BLaER1 treated with 17β-estradiol and CSF1 and Interleukin-3, amounts not matched to agents 10 nM and 100 nM (cell line): ENCODE measurements around the gene UPB1.
A peak's percentile ranks its signal among the peaks of the same experiment; 100 is the strongest.

Experiments
- H3K27ac ChIP-seq, 11 experiments: shearing (Covaris generic); formaldehyde crosslinking; 2 replicates each; pipeline ENCODE4 v1.8.1; 2022
- H3K27me3 ChIP-seq, 11 experiments: shearing (Covaris generic); formaldehyde crosslinking; 2 replicates each; pipeline ENCODE4 v1.8.1; 2022
- H3K36me3 ChIP-seq, 11 experiments: shearing (Covaris generic); formaldehyde crosslinking; 2 replicates each; pipeline ENCODE4 v1.8.1; 2022
- H3K4me1 ChIP-seq, 10 experiments: shearing (Covaris generic); formaldehyde crosslinking; 2 replicates each; pipeline ENCODE4 v1.8.1; 2022
- H3K4me2 ChIP-seq, 11 experiments: shearing (Covaris generic); formaldehyde crosslinking; 2 replicates each; pipeline ENCODE4 v1.8.1; 2022
- H3K4me3 ChIP-seq, 10 experiments: shearing (Covaris generic); formaldehyde crosslinking; 2 replicates each; pipeline ENCODE4 v1.8.1; 2022
- H3K9ac ChIP-seq, 11 experiments: shearing (Covaris generic); formaldehyde crosslinking; 2 replicates each; pipeline ENCODE4 v1.8.1; 2022
- H3K9me3 ChIP-seq, 11 experiments: shearing (Covaris generic); formaldehyde crosslinking; replicated peaks in 1 of 11; 2 replicates each; pipeline ENCODE4 v1.8.1; 2022
- H4K20me1 ChIP-seq, 11 experiments: shearing (Covaris generic); formaldehyde crosslinking; 2 replicates each; pipeline ENCODE4 v1.8.1; 2022
- Cebpa-rat ChIP-seq, 11 experiments: shearing (Covaris generic); IDR thresholded peaks; 2 replicates each; pipeline ENCODE4 v1.8.1; 2022

Gene UPB1

DNA sequence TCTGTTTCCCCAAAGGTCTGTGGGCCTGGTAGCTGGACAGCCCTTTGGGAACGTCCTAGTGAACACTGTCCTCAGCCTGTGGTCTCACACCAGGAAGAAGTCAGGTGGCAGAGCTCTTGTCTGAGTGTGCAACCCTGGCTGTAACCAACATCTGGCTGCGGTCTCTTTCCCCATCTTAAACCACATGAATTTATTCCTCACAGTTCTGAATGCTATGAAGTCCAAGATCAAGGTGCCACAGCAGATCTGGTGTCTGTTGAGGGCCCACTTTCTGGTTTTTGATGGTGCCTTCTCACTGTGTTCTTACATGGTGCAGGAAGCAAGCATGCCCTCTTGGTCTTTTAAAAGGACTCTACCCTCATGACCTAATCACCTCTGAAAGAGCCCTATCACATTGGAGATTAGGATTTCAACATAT is 2.7 kb downstream of the UPB1 start:
- H3K9me3 ChIP-seq: peaks cover 0 to 14% (median 9%) of the 10 kb centered on the region in 11 experiments; a peak in 9 of 22 replicates
- peak in 6 of 11 experiments; percentile 11 to 54 (median 44); a peak in 4 of 22 replicates for TF ChIP-seq Cebpa-rat (IDR thresholded peaks at IDR 0.05)
- H3K36me3 ChIP-seq: no peaks in the 10 kb centered on the region
- H4K20me1 ChIP-seq: no peaks in the 10 kb centered on the region
- peaks cover 36 to 62% (median 51%) of the 10 kb centered on the region in 10 experiments for H3K4me1 ChIP-seq
- H3K4me2 ChIP-seq: peak overlapping the region; percentile 35 to 72 (median 56)
- H3K9ac ChIP-seq: peak overlapping the region in 8 of 11 experiments; percentile 9 to 53 (median 43); a peak in 10 of 22 replicates
- H3K27ac ChIP-seq: peak overlapping the region in 10 of 11 experiments; percentile 3 to 76 (median 68); a peak in 18 of 22 replicates
- no peaks in the 10 kb centered on the region for H3K27me3 ChIP-seq
- no peak overlapping the region for H3K4me3 ChIP-seq

DNA sequence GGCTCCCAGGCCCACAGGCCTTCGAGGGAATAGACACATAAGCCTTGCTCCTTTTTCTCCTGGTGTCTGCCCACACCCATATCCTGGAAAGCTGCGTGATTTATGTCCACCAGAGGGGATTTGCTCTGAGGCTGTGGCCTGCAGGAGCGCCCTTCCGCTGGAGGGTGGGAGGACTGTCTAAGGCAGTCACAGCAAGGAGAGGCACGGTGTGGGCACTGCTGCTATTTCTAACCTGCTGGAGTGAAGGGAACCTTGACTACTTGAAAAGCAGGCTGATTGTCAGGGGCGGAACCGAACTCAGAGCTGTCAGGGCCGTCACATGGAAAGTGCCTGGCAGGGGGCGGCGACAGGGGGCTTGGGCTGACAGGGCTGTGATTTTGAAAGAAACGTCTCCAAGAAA is 3.7 kb downstream of the UPB1 start:
- H3K36me3 ChIP-seq: no peaks in the 10 kb centered on the region
- no peaks in the 10 kb centered on the region for H3K27me3 ChIP-seq
- H3K4me2 ChIP-seq: peak overlapping the region in 9 of 11 experiments; percentile 35 to 72 (median 56); a peak in 15 of 22 replicates
- peaks cover 0 to 14% (median 9%) of the 10 kb centered on the region in 11 experiments; a peak in 9 of 22 replicates for H3K9me3 ChIP-seq
- H3K27ac ChIP-seq: peak overlapping the region in 9 of 11 experiments; percentile 27 to 76 (median 69); a peak in 16 of 22 replicates
- TF ChIP-seq Cebpa-rat (IDR thresholded peaks at IDR 0.05): no peak
- H4K20me1 ChIP-seq: no peaks in the 10 kb centered on the region
- H3K4me1 ChIP-seq: peaks cover 46 to 70% (median 60%) of the 10 kb centered on the region in 10 experiments
- H3K9ac ChIP-seq: peak overlapping the region in 4 of 11 experiments; percentile 33 to 53 (median 47); a peak in 4 of 22 replicates
- H3K4me3 ChIP-seq: no peak overlapping the region

DNA sequence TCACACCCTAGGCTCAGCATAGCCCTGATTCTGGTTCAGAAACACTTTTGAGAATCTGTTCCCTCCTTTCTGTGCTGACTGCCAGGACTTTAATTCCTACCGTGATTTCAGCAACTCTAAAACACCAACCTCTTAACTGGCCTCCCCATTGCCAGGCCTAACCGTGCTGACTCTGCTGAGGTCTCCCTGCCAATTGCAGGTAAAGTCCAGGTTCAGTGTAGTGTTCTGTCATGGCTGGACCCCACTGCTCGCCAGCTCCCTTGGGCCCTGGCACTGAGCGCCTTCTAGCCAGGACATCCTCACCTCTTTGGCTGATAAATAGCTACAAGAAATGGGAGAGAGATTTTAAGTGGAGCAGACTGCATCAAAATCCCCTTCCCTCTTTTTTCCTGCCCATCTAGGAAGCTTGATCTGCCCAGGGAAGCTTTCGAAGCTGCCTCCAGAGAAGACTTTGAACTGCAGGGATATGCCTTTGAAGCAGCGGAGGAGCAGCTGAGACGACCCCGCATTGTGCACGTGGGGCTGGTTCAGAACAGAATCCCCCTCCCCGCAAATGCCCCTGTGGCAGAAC is 4.7 kb downstream of the UPB1 start:
- no peaks in the 10 kb centered on the region for H3K36me3 ChIP-seq
- peaks cover 55 to 80% (median 70%) of the 10 kb centered on the region in 10 experiments for H3K4me1 ChIP-seq
- peak overlapping the region in 7 of 11 experiments; percentile 7 to 47 (median 13); a peak in 5 of 22 replicates for H3K4me2 ChIP-seq
- no peaks in the 10 kb centered on the region for H4K20me1 ChIP-seq
- H3K9ac ChIP-seq: peak overlapping the region in 1 of 11 experiments; percentile 19; a peak in 1 of 22 replicates
- no peaks in the 10 kb centered on the region for H3K27me3 ChIP-seq
- no peak overlapping the region for H3K4me3 ChIP-seq
- peaks cover 0 to 7% (median 6%) of the 10 kb centered on the region in 11 experiments; a peak in 9 of 22 replicates for H3K9me3 ChIP-seq
- H3K27ac ChIP-seq: peak overlapping the region in 7 of 11 experiments; percentile 3 to 76 (median 38); a peak in 8 of 22 replicates
- no peak for TF ChIP-seq Cebpa-rat (IDR thresholded peaks at IDR 0.05)

DNA sequence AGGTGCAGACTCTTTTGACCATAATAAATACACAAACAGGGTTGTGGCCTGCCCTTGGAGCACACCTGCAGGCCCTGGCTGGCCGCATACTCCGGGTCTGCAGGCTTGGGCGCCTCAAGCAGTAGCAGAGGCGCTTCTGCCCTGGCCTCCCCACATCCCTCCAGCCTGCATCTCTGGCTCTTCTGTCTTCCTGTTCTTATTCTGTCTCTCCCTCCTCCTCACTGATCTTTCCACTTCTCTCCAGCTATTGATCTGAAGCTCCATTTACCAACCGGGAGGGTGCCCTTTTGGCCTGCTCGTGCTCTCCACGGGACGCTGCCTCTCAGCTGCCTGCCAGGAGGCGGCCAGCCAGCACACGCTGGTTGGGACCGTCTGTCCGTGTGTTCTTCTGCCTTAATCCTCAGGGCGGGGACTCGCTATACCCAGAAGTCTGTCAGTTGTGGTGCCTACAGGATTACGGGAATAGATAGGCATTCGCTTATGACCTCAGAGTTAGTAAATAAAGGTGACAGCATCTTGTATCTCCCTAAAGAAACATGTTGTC is 5.2 kb downstream of the UPB1 start:
- Histone ChIP-seq H3K4me1 (peaks cover 61 to 85% (median 75%) of the 10 kb centered on the region in 10 experiments), H3K4me2 (peak overlapping the region in 7 of 11 experiments; percentile 7 to 47 (median 13); a peak in 8 of 22 replicates), H3K9ac (peak overlapping the region in 2 of 11 experiments; percentile 6 to 19; a peak in 1 of 22 replicates)

DNA sequence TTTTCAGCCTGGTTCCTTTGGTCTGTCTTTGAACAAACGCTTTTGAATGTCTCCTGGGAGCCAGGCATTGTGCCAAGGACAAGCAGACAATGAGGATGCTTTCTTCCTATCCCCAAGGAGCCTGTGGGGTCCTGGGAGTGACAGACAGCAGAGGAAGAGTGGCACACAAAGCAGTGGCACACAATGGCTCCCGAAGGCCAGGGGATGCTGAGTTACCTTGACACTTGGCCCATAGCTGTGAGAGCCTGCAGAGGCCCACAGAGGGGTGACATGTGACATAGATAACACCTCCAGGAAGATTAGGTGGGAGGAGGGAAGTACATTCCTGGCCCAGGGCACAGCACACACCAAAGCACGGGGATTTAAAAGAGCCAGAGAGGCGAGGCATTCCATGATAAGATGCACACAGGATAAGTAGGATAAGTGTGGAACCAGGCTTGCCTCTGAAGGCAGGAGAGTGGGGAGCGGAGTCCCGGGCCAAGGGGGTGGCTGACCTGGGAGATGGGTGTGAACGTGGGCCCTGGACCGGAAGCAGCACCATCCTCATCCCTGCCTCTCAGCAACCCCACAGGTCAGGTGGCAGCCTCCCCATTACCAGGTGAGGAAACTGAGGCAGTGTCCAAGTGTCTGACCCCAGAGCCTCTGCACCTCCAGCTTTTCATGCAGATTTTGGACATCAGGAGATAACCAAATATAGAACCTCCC is 6.3 kb downstream of the UPB1 start:
- no peaks in the 10 kb centered on the region for H3K36me3 ChIP-seq
- peak overlapping the region in 5 of 11 experiments; percentile 14 to 34 (median 14); a peak in 7 of 22 replicates for H3K27ac ChIP-seq
- H3K4me2 ChIP-seq: peak overlapping the region; percentile 5 to 52 (median 14); a peak in 13 of 22 replicates
- no peaks in the 10 kb centered on the region for H4K20me1 ChIP-seq
- H3K4me3 ChIP-seq: no peak overlapping the region
- no peak for TF ChIP-seq Cebpa-rat (IDR thresholded peaks at IDR 0.05)
- H3K27me3 ChIP-seq: no peaks in the 10 kb centered on the region
- no peaks in the 10 kb centered on the region for H3K9me3 ChIP-seq
- H3K9ac ChIP-seq: peak overlapping the region in 3 of 11 experiments; percentile 6 to 41 (median 35); a peak in 3 of 22 replicates
- H3K4me1 ChIP-seq: peaks cover 72 to 96% (median 87%) of the 10 kb centered on the region in 10 experiments

More for the DNA sequence above, 5.2 kb downstream of the UPB1 start:
- Histone ChIP-seq H3K9me3 (peaks cover 0 to 2% (median under 1%) of the 10 kb centered on the region in 11 experiments; a peak in 6 of 22 replicates), H4K20me1 (no peaks in the 10 kb centered on the region), H3K4me3 (no peak overlapping the region), H3K27me3 (no peaks in the 10 kb centered on the region), H3K27ac (peak overlapping the region in 1 of 11 experiments; percentile 76; a peak in 3 of 22 replicates), H3K36me3 (no peaks in the 10 kb centered on the region)
- TF ChIP-seq Cebpa-rat (IDR thresholded peaks at IDR 0.05): no peak

DNA sequence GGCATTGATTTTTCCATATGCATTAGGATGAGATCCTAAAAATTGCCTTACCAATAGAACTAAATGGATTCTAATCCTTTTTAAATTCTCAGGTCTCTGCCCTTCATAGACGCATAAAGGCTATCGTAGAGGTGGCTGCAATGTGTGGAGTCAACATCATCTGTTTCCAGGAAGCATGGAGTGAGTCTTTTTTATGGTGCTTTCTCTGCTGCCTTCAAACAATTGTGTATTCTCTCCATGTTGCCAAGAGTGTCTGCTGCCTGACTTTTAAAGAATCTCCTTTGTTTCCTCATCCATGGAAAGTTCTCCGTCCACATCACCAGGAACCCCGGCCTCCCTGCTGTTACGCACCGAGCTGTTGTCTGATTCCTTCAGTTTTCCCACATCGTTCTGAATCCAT is 6.9 kb downstream of the UPB1 start:
- TF ChIP-seq Cebpa-rat (IDR thresholded peaks at IDR 0.05): no peak
- peaks cover 73 to 96% (median 89%) of the 10 kb centered on the region in 10 experiments for H3K4me1 ChIP-seq

DNA sequence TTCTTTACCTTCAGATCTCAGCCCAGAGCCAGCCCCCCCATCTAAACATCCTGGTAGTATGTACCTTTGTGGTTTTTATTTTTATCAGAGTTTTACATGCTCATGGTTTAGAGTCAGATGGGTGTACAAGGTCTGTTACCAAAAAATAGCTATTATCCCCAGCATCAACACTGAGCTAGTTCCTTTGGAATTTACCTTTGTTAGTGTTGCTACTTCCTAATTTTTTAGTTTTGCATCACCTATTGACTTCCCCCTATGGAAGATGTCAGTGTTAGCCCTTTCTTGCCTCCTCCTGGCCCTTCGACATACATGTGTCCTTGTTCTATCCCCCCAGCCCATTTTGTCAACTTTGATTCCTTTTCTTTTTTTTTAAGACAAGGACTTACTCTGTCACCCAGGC is 7.4 kb downstream of the UPB1 start:
- no peaks in the 10 kb centered on the region for H3K9me3 ChIP-seq
- H3K36me3 ChIP-seq: no peaks in the 10 kb centered on the region
- peak overlapping the region; percentile 18 to 96 (median 60); a peak in 21 of 22 replicates for H3K4me2 ChIP-seq
- peak overlapping the region in 10 of 11 experiments; percentile 16 to 99 (median 96); a peak in 14 of 22 replicates for H3K27ac ChIP-seq
- H3K4me3 ChIP-seq: no peak overlapping the region
- H3K9ac ChIP-seq: peak overlapping the region in 4 of 11 experiments; percentile 13 to 91 (median 44); a peak in 5 of 22 replicates
- peaks cover 73 to 96% (median 89%) of the 10 kb centered on the region in 10 experiments for H3K4me1 ChIP-seq
- no peaks in the 10 kb centered on the region for H4K20me1 ChIP-seq
- H3K27me3 ChIP-seq: no peaks in the 10 kb centered on the region
- TF ChIP-seq Cebpa-rat (IDR thresholded peaks at IDR 0.05): no peak

More for the DNA sequence above, 6.9 kb downstream of the UPB1 start:
- Histone ChIP-seq H3K36me3 (no peaks in the 10 kb centered on the region), H3K27me3 (no peaks in the 10 kb centered on the region), H3K27ac (peak overlapping the region in 5 of 11 experiments; percentile 21 to 99 (median 98); a peak in 6 of 22 replicates), H3K9ac (0 out of 22 replicates have a peak overlapping the region, but pooled peaks of 1 of the 11 experiments have one; percentile 69), H3K4me3 (no peak overlapping the region), H3K4me2 (peak overlapping the region in 9 of 11 experiments; percentile 18 to 96 (median 60); a peak in 14 of 22 replicates), H4K20me1 (no peaks in the 10 kb centered on the region), H3K9me3 (no peaks in the 10 kb centered on the region)

DNA sequence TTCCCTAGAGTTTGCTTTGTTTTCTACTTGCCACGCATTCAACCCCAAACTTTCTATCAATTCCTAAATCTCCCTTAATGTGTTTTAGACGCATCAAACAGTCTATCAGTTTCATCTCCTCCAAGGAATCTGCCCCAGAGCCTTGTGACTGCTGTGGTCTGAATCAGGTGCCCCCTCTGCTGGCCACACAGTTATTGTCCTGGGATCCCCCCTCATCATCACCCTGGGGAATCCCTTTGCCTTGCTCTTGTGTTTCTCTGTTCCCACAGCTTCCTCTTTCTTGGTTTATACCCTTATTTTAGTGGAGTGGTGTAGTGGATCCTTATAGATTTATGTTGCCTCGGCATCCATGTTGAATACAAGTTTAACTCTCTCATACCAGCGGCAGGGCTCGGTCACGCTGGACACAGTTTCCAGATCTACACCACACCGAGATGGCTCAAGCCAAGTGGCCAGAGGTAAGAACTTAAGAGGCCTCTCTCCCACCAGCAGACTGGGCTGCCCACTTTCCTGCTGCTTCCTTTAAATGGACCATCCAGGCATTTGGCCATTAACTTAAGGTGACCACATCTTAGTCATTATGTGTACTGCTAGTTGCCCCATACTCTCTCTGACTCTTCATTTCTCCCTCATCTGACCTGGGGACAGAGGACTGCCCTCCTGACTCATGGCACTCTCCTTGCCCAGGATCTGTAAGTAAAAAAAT is 8.2 kb downstream of the UPB1 start:
- TF ChIP-seq Cebpa-rat (IDR thresholded peaks at IDR 0.05): 0 out of 22 replicates have a peak, but pooled peaks of 2 of the 11 experiments have one; percentile 16 to 38
- no peaks in the 10 kb centered on the region for H3K27me3 ChIP-seq
- H3K4me3 ChIP-seq: peak overlapping the region in 5 of 10 experiments; percentile 23 to 56 (median 38); a peak in 9 of 20 replicates
- H3K4me2 ChIP-seq: peak overlapping the region; percentile 72 to 96 (median 88)
- H3K9me3 ChIP-seq: no peaks in the 10 kb centered on the region
- peaks cover 73 to 96% (median 89%) of the 10 kb centered on the region in 10 experiments for H3K4me1 ChIP-seq
- H3K36me3 ChIP-seq: no peaks in the 10 kb centered on the region
- no peaks in the 10 kb centered on the region for H4K20me1 ChIP-seq
- H3K9ac ChIP-seq: peak overlapping the region in 10 of 11 experiments; percentile 9 to 97 (median 79); a peak in 19 of 22 replicates
- H3K27ac ChIP-seq: peak overlapping the region; percentile 27 to 100 (median 98); a peak in 21 of 22 replicates
